H54 (cell line): ENCODE measurements around the gene JMJD4.

Experiments used
- DNase-seq: peaks from one replicate; pipeline ENCODE4 v3.0.0; 2011; ENCODE audit warnings: low spot score, mixed read lengths; ENCODE audit not compliant: insufficient read length
- FAIRE-seq: peaks from 3 replicates; lab custom pipeline; 2011; peaks lifted over from hg19 to GRCh38; lab: Jason Lieb, UNC
- POLR2A ChIP-seq: IDR thresholded peaks from 2 replicates; pipeline ENCODE4 v1.6.1; 2011; ENCODE audit warnings: low read depth, mild to moderate bottlenecking, low read length

The JMJD4 gene

DNA sequence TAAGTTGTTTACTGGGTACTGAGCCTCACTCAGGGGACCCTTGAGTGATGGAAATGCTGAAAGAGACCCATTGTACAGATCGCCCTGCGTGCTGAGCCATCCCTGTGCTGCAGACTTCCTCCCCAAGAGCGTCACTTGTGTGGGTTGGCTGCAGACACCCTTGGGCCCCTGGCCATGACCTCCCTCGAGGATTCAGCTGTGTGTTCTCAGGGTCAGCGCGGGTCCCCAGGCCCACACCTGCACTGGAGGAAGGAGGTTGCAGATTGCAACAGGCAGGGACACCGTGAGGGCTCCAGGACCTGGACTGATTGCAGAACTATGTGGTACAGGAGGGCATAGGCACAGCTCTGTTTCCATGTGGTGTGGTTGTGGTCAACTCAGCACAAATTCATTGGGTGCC lies 4.5 kb upstream of the JMJD4 start:
- FAIRE-seq (no peak), DNase-seq (no peak)
- no peak for TF ChIP-seq POLR2A

- no peak for TF ChIP-seq POLR2A
Observed at GRCh38 chr1:227738820-227739219, 3.7 kb upstream of the JMJD4 start.

DNA sequence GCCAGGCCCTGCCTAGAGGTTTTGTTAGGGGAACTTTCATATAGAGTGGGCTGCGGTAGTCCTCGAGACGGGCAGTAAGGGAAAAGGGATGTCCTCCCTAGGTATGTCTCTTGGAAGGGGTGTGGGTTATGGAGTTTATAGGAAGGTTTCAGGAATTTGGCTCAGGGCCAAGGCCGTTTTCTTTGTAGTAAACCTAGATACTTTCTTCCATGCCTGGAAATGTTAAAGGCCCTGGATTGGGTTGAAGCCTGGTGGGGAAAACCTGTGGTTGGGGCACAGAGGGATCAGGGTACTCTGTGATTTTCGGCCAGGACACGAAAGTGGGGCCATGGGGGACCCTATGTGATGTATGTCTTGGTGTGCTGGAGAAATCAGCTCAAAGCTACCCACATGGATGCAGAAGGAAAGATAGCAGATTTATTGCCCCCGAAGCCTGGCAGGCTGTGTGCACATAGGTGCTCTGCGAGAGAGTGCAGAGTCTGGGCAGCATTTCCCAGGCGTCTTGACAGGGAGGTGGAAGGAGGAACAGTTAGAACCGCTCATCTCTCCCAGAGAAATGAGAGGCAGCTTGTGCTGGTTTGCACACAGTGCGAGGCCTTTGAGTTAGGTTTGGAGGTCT lies 1.8 kb upstream of the JMJD4 start:
- TF ChIP-seq POLR2A = no peak
- FAIRE-seq (no peak), DNase-seq (no peak)

More at GRCh38 chr1:227738820-227739219, 3.7 kb upstream of the JMJD4 start:
- DNase-seq (no peak), FAIRE-seq (no peak)

- no peak for DNase-seq
- no peak for FAIRE-seq
- no peak for TF ChIP-seq POLR2A
Observed at GRCh38 chr1:227735539-227736285, 610 bp upstream of the JMJD4 start.

- FAIRE-seq (no peak), DNase-seq (no peak)
- TF ChIP-seq POLR2A = no peak
Observed at GRCh38 chr1:227734546-227734855, 601 bp downstream of the JMJD4 start.

DNA sequence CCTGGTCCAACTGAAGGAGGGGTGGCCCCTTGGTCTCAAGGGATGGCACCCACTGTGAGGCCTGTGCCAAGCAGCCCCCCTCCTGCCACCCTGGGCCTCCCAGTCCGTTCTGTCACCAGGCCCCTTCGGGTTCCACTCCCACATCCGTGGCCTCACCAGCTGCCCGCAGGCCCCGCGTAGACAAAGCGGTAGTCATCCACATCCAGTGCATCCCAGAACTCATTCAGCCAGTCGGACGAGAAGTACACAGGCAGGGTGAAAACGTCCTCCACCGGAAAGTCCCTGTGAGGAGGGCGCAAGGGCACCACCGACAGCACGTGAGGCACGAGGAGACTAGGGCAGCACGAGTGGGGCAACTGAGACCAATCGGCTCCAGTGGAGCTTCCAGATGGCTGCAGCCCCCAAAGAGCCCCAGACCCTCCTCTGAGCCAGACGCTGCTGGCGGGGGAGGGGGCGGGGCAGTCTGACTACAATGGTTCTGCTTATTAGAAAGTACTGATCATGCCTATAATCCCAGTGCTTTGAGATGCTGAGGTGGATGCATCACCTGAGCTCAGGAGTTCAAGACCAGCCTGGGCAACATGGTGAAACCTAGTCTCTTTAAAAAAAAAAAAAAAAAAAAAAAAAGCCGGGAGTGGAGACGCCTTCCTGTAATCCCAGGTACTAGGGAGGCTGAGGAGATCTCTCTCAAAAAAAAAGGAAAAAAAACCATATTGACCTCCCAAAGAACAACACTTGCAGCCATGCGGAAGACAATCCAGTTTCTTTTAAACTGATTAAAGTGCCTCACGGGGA lies 1.2 kb downstream of the JMJD4 start:
- no peak for FAIRE-seq
- DNase-seq = no peak
- no peak for TF ChIP-seq POLR2A

DNA sequence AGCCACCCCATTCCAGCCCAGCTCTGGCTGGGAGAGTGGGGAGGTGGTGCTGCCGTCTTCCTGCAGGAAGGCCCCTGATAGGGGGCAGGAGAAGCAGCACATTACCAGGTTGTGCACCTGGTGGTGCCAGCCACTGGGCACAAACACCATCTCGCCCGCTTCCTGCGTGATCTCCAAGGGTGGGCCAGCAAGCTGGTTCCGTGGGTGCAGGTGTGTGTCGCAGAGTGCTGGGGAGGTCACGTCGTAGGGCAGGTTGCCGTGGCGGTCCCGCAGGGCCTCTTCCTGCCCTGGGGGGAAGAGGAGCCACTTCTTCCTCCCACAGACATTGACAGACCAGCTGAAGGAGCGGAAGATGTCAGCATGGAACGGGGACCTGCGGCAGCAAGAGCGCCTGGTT lies 1.8 kb downstream of the JMJD4 start:
- TF ChIP-seq POLR2A = no peak
- FAIRE-seq (no peak), DNase-seq (no peak)

- FAIRE-seq = no peak
- no peak for DNase-seq
- no peak for TF ChIP-seq POLR2A
Observed at GRCh38 chr1:227732586-227733308, 2.4 kb downstream of the JMJD4 start.

DNA sequence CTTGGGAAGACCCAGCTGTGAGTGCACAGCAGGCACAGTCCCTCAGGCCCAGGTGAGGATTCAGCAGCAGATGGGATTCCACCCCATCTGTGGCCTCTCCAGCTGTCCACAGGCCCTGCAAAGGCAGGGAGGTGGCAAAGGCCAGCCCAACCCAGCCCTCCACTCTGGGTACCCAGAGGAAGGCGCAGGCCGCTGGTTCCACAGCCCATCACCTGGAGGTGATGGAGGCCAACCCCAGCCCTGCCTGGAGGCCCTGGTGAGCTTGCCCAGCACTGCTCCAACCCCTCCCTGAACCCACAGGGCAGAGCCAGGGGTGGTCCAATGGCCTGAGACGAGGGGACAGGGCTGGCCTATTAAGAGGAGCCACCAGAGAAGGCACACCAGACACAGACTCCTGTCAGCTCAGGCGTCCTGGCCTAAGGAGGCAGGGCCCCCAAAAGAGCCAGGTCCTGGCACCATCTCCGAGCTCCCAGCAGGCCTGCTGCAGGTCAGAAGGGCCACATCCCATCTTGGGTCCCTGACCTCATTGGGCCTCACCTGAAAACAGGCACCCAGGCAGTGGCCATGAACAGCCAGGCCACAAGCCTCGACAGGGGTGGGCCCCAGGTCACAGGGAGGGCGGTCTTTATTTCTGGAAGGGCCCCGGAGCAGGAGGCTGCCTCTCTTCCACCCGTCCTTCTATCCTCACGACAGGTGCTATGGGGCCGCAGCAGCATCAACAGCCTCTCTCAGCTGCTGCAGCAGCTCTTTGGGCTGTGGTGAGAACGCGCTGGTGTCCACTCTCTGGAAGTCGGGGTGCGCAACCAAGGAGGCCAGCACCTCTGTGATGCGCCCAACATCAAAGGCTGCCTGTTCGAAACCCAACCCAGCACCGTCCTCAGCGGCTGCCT lies 3.2 kb downstream of the JMJD4 start:
- TF ChIP-seq POLR2A = no peak
- FAIRE-seq (no peak), DNase-seq (no peak)

- no peak for FAIRE-seq
- TF ChIP-seq POLR2A = no peak
- DNase-seq = no peak
Observed at GRCh38 chr1:227731241-227731677, 3.8 kb downstream of the JMJD4 start.

DNA sequence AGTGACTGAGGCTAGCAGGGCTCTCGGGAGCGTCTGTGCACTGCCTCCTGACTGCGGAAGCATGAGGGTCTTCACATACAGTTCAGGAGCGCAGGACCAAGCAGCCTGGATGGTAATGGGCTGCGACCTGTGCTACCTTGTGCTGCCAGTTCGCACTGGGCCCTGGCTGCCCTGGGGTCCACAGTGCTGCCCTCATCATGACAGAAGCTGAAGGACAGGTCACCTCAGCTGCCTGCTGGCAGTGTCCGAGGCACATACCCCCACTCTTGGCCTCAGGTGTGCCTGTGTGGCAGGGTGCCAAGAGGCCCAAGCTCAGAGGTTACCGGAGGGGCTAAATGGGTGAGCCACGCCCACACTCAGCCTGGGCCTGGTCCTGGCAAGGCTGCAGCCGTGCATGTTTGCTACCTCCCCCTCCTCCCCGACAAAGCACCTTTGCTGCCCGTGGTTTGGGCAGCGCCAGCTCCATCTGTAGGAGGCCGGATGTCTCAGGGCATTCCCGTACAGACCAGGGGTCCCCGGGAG lies 4.4 kb downstream of the JMJD4 start:
- TF ChIP-seq POLR2A = no peak
- DNase-seq (no peak), FAIRE-seq (no peak)

GRCh38 chr1:227729881-227730629 lies 5.0 kb downstream of the JMJD4 start:
- TF ChIP-seq POLR2A = 0 out of 2 replicates have a peak, but pooled peaks have one; percentile 17
- DNase-seq (peak; percentile 81), FAIRE-seq (no peak)
